ENCODE measurements around the gene SKAP1.
A peak's percentile ranks its signal among the peaks of the same experiment; 100 is the strongest.
"Not testable (repeated sequence)": the region's sequence is repeated elsewhere in the genome, so short reads cannot be mapped to it uniquely, and the experiment has no call there.

The SKAP1 gene

GRCh38 chr17:48378238-48378637 is 51.8 kb downstream of the SKAP1 start:
- TF ChIP-seq, protein P1, sequence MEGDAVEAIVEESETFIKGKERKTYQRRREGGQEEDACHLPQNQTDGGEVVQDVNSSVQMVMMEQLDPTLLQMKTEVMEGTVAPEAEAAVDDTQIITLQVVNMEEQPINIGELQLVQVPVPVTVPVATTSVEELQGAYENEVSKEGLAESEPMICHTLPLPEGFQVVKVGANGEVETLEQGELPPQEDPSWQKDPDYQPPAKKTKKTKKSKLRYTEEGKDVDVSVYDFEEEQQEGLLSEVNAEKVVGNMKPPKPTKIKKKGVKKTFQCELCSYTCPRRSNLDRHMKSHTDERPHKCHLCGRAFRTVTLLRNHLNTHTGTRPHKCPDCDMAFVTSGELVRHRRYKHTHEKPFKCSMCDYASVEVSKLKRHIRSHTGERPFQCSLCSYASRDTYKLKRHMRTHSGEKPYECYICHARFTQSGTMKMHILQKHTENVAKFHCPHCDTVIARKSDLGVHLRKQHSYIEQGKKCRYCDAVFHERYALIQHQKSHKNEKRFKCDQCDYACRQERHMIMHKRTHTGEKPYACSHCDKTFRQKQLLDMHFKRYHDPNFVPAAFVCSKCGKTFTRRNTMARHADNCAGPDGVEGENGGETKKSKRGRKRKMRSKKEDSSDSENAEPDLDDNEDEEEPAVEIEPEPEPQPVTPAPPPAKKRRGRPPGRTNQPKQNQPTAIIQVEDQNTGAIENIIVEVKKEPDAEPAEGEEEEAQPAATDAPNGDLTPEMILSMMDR (IDR thresholded peaks at IDR 0.05; ENCODE audit: extremely low read depth, missing control alignments) = no peak
- DNase-seq (ENCODE audit: low spot score) = no peak

GRCh38 chr17:48376682-48377325 is 53.2 kb downstream of the SKAP1 start:
- DNase-seq (ENCODE audit: low spot score) = no peak
- TF ChIP-seq, protein P1 (IDR thresholded peaks at IDR 0.05; ENCODE audit: extremely low read depth, missing control alignments) = no peak

- no peak for DNase-seq (ENCODE audit: low spot score)
- TF ChIP-seq, protein P1 (IDR thresholded peaks at IDR 0.05; ENCODE audit: extremely low read depth, missing control alignments) = no peak
Observed at GRCh38 chr17:48375356-48375755, 54.7 kb downstream of the SKAP1 start.

DNA sequence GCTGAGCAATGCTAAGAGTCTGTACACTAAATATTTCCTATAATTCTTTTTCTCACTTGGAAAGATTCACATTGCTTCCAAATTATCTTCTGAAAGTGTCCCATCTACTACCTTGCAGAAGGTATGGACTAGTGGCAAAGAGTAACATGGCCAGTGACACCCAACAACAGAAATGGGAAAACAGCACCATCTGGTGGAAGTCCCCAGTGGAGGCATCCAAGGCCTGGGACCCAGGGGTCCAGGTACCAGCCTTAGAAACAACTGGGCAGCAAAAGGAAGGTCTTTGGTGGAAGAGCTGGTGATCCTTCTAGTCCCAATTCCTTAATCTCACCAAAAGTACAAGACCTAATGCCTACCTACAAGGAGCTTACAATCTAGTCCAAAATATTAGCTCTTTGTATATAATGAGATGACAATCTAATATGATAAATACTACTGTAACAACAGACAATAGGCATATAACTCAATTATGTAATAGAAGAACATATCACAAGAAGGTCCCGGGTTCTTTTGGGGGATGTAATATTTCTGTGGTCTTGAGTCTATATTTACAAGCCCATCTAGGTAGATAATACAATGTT is 55.3 kb downstream of the SKAP1 start:
- TF ChIP-seq, protein P1 (IDR thresholded peaks at IDR 0.05; ENCODE audit: extremely low read depth, missing control alignments) = peak; percentile 5
- DNase-seq (ENCODE audit: low spot score) = peak; percentile 28

GRCh38 chr17:48373883-48374282 is 56.1 kb downstream of the SKAP1 start:
- TF ChIP-seq, protein P1 (IDR thresholded peaks at IDR 0.05; ENCODE audit: extremely low read depth, missing control alignments) = no peak
- DNase-seq (ENCODE audit: low spot score) = no peak

GRCh38 chr17:48373130-48373830 is 56.7 kb downstream of the SKAP1 start:
- no peak for DNase-seq (ENCODE audit: low spot score)
- TF ChIP-seq, protein P1 (IDR thresholded peaks at IDR 0.05; ENCODE audit: extremely low read depth, missing control alignments) = no peak

DNA sequence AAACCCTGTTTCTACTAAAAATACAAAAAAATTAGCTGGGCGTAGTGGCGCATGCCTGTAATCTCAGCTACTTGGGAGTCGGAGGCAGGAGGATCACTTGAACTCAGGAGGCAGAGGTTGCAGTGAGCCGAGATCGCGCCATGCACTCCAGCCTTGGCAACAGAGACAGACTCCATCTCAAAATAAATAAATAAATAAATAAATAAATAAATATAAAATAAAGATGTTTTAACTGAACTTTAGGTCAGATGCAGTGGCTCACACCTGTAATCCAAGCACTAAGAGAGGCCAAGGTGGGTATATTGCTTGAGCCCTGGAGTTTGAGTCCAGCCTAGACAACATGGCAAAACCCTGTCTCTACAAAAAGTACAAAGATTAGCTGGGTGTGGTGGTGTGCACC is 61.0 kb downstream of the SKAP1 start:
- DNase-seq (ENCODE audit: low spot score) = not testable (repeated sequence)

Data from GM20000 (cell line).